HEK293 (cell line): Measurements from ENCODE around the gene MLLT3.

Experiments used
- BCL6B ChIP-seq: fragments of 450-650 bp; formaldehyde crosslinking; IDR thresholded peaks from 2 replicates; pipeline ENCODE4 v1.5.1; 2017; ENCODE audit warnings: missing biosample characterization, missing genetic modification characterization
- CTCF ChIP-seq: fragments of 450-650 bp; formaldehyde crosslinking; IDR thresholded peaks from 2 replicates; pipeline ENCODE4 v1.5.1; 2016; ENCODE audit warnings: missing biosample characterization, missing genetic modification characterization
- HOXA7 ChIP-seq: sonication (generic); formaldehyde crosslinking; IDR thresholded peaks from 2 replicates; pipeline ENCODE4 v1.8.1; 2022; ENCODE audit warnings: missing genetic modification reagents, borderline replicate concordance
- SP3 ChIP-seq: fragments of 450-650 bp; formaldehyde crosslinking; IDR thresholded peaks from 2 replicates; pipeline ENCODE4 v1.5.1; 2016; ENCODE audit warnings: missing biosample characterization, missing genetic modification characterization
- ZNF121 ChIP-seq: fragments of 450-650 bp; formaldehyde crosslinking; IDR thresholded peaks from 2 replicates; pipeline ENCODE4 v1.5.1; 2016; ENCODE audit warnings: missing biosample characterization, missing genetic modification characterization
- ZNF140 ChIP-seq: fragments of 450-650 bp; formaldehyde crosslinking; IDR thresholded peaks from 2 replicates; pipeline ENCODE4 v1.5.1; 2016; ENCODE audit warnings: missing biosample characterization, missing genetic modification characterization
- ZNF18 ChIP-seq: fragments of 450-650 bp; formaldehyde crosslinking; IDR thresholded peaks from 2 replicates; pipeline ENCODE4 v1.5.1; 2016; ENCODE audit warnings: missing biosample characterization, missing genetic modification characterization
- ZNF404 ChIP-seq: fragments of 450-650 bp; formaldehyde crosslinking; IDR thresholded peaks from 2 replicates; pipeline ENCODE4 v1.5.1; 2017; ENCODE audit warnings: missing biosample characterization, missing genetic modification characterization
- ZNF785 ChIP-seq: fragments of 450-650 bp; formaldehyde crosslinking; IDR thresholded peaks from 2 replicates; pipeline ENCODE4 v1.5.1; 2016; ENCODE audit warnings: missing biosample characterization, missing genetic modification characterization
- ZNF792 ChIP-seq: fragments of 450-650 bp; formaldehyde crosslinking; IDR thresholded peaks from 2 replicates; pipeline ENCODE4 v1.5.1; 2016; ENCODE audit warnings: missing biosample characterization, missing genetic modification characterization
- ZSCAN5A ChIP-seq: fragments of 450-650 bp; formaldehyde crosslinking; IDR thresholded peaks from 2 replicates; pipeline ENCODE4 v1.5.1; 2016; ENCODE audit warnings: missing biosample characterization, missing genetic modification characterization

GRCh38 chr9:20292002-20292401 lies 330.3 kb downstream of the MLLT3 start:
- TF ChIP-seq HOXA7: no peak
- TF ChIP-seq ZNF121: no peak
- no peak for TF ChIP-seq ZNF404 (tag by site-specific recombination)
- no peak for TF ChIP-seq ZNF140 (tag by site-specific recombination)
- TF ChIP-seq CTCF: no peak
- TF ChIP-seq ZNF792: no peak
- TF ChIP-seq ZNF18 (tag by site-specific recombination): no peak
- no peak for TF ChIP-seq BCL6B
- TF ChIP-seq ZNF785 (tag by site-specific recombination): no peak
- no peak for TF ChIP-seq ZSCAN5A (tag by site-specific recombination)
- TF ChIP-seq SP3 (tag by site-specific recombination): no peak
